ENCODE results near the gene EVA1B. TPM values are rescaled to one million over a fixed set of nuclear protein-coding genes. Genes with fewer than 3 reads are reported as not detected.

Gene EVA1B
- total and polyA plus RNA-seq, 2 of the 13 experiments (the other 11 are each of a cell fraction or from before 2014, with no cell fraction given): 3.9 to 6.6 TPM

DNA sequence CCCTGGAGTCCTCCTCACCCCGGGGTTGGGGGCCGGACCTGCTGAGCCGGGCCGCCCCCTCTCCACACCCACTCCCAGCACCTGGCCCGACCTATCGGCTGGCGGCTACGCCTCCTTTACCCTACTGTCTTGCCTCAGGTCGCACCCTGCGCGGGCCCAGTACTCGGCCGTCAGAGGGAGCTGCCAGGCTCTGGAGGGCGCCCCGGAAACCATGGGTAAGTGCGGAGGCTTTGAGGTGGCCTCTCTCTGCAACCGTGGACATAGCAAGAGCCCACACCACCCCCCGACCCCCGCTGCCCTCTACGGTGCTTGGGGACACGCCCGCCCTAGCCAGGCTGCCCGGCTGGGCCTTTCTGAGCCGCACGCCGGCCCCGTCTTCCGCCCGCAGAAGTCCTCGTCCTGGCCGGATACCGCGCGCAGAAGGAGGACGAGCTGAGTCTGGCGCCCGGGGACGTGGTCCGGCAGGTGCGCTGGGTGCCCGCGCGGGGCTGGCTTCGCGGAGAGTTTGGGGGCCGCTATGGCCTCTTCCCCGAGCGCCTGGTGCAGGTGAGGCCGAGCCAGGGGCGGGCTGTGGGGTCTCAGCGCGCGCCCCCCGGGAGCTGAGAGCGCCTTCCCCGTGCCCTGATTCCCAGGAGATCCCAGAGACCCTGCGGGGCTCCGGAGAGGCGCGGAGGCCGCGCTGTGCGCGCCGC lies 17.1 kb downstream of the EVA1B start, which contains the start of gene SH3D21 (continued):
- TF ChIP-seq, protein P1, sequence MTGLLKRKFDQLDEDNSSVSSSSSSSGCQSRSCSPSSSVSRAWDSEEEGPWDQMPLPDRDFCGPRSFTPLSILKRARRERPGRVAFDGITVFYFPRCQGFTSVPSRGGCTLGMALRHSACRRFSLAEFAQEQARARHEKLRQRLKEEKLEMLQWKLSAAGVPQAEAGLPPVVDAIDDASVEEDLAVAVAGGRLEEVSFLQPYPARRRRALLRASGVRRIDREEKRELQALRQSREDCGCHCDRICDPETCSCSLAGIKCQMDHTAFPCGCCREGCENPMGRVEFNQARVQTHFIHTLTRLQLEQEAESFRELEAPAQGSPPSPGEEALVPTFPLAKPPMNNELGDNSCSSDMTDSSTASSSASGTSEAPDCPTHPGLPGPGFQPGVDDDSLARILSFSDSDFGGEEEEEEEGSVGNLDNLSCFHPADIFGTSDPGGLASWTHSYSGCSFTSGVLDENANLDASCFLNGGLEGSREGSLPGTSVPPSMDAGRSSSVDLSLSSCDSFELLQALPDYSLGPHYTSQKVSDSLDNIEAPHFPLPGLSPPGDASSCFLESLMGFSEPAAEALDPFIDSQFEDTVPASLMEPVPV (CRISPR knock-in tag; IDR thresholded peaks at IDR 0.05): peak; percentile 56; the same call in 1 of the 2 replicates
- TF ChIP-seq NFIC (IDR thresholded peaks at IDR 0.05; ENCODE audit: low read length) (no peak), ZEB1 (IDR thresholded peaks at IDR 0.05; ENCODE audit: insufficient replicate concordance, low read depth) (peak; percentile 44), ZNF253 (CRISPR knock-in tag; IDR thresholded peaks at IDR 0.05; ENCODE audit: borderline replicate concordance) (no peak), ZNF317 (CRISPR knock-in tag; IDR thresholded peaks at IDR 0.05) (no peak), SP4 (CRISPR knock-in tag; IDR thresholded peaks at IDR 0.05) (no peak), ZNF713 (CRISPR knock-in tag; IDR thresholded peaks at IDR 0.05) (no peak), CENPX (CRISPR knock-in tag; IDR thresholded peaks at IDR 0.05) (no peak), ZNF441 (CRISPR knock-in tag; IDR thresholded peaks at IDR 0.05; ENCODE audit: borderline replicate concordance) (no peak), ZFP41 (CRISPR knock-in tag; IDR thresholded peaks at IDR 0.05; ENCODE audit: borderline replicate concordance) (no peak; the same call in 1 of the 2 replicates), HNRNPUL1 (IDR thresholded peaks at IDR 0.05; ENCODE audit: low read depth, low read length) (no peak; the same call in 1 of the 2 replicates), RFXANK (CRISPR knock-in tag; IDR thresholded peaks at IDR 0.05) (0 out of 2 replicates have a peak, but pooled peaks have one; percentile 7)
- TF ChIP-seq, protein P2, sequence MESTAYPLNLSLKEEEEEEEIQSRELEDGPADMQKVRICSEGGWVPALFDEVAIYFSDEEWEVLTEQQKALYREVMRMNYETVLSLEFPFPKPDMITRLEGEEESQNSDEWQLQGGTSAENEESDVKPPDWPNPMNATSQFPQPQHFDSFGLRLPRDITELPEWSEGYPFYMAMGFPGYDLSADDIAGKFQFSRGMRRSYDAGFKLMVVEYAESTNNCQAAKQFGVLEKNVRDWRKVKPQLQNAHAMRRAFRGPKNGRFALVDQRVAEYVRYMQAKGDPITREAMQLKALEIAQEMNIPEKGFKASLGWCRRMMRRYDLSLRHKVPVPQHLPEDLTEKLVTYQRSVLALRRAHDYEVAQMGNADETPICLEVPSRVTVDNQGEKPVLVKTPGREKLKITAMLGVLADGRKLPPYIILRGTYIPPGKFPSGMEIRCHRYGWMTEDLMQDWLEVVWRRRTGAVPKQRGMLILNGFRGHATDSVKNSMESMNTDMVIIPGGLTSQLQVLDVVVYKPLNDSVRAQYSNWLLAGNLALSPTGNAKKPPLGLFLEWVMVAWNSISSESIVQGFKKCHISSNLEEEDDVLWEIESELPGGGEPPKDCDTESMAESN (CRISPR knock-in tag; conservative IDR thresholded peaks at IDR 0.05): no peak
- TF ChIP-seq, protein P3, sequence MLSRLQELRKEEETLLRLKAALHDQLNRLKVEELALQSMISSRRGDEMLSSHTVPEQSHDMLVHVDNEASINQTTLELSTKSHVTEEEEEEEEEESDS (CRISPR knock-in tag; IDR thresholded peaks at IDR 0.05; ENCODE audit: borderline replicate concordance): no peak
- TF ChIP-seq, protein P4, sequence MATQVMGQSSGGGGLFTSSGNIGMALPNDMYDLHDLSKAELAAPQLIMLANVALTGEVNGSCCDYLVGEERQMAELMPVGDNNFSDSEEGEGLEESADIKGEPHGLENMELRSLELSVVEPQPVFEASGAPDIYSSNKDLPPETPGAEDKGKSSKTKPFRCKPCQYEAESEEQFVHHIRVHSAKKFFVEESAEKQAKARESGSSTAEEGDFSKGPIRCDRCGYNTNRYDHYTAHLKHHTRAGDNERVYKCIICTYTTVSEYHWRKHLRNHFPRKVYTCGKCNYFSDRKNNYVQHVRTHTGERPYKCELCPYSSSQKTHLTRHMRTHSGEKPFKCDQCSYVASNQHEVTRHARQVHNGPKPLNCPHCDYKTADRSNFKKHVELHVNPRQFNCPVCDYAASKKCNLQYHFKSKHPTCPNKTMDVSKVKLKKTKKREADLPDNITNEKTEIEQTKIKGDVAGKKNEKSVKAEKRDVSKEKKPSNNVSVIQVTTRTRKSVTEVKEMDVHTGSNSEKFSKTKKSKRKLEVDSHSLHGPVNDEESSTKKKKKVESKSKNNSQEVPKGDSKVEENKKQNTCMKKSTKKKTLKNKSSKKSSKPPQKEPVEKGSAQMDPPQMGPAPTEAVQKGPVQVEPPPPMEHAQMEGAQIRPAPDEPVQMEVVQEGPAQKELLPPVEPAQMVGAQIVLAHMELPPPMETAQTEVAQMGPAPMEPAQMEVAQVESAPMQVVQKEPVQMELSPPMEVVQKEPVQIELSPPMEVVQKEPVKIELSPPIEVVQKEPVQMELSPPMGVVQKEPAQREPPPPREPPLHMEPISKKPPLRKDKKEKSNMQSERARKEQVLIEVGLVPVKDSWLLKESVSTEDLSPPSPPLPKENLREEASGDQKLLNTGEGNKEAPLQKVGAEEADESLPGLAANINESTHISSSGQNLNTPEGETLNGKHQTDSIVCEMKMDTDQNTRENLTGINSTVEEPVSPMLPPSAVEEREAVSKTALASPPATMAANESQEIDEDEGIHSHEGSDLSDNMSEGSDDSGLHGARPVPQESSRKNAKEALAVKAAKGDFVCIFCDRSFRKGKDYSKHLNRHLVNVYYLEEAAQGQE (IDR thresholded peaks at IDR 0.05; ENCODE audit: borderline replicate concordance in 1 of 2, low read depth in 1 of 2, low read length in 2 of 2): no peak
- TF ChIP-seq, protein P5, sequence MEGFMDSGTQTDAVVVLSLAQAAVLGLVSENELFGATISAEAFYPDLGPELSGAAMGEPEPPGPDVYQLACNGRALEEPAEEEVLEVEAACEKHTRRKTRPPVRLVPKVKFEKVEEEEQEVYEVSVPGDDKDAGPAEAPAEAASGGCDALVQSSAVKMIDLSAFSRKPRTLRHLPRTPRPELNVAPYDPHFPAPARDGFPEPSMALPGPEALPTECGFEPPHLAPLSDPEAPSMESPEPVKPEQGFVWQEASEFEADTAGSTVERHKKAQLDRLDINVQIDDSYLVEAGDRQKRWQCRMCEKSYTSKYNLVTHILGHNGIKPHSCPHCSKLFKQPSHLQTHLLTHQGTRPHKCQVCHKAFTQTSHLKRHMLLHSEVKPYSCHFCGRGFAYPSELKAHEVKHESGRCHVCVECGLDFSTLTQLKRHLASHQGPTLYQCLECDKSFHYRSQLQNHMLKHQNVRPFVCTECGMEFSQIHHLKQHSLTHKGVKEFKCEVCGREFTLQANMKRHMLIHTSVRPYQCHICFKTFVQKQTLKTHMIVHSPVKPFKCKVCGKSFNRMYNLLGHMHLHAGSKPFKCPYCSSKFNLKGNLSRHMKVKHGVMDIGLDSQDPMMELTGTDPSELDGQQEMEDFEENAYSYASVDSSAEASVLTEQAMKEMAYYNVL (CRISPR knock-in tag; IDR thresholded peaks at IDR 0.05; ENCODE audit: borderline replicate concordance): no peak; the same call in 1 of the 2 replicates
- TF ChIP-seq, protein P6, sequence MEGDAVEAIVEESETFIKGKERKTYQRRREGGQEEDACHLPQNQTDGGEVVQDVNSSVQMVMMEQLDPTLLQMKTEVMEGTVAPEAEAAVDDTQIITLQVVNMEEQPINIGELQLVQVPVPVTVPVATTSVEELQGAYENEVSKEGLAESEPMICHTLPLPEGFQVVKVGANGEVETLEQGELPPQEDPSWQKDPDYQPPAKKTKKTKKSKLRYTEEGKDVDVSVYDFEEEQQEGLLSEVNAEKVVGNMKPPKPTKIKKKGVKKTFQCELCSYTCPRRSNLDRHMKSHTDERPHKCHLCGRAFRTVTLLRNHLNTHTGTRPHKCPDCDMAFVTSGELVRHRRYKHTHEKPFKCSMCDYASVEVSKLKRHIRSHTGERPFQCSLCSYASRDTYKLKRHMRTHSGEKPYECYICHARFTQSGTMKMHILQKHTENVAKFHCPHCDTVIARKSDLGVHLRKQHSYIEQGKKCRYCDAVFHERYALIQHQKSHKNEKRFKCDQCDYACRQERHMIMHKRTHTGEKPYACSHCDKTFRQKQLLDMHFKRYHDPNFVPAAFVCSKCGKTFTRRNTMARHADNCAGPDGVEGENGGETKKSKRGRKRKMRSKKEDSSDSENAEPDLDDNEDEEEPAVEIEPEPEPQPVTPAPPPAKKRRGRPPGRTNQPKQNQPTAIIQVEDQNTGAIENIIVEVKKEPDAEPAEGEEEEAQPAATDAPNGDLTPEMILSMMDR (CRISPR knock-in tag; IDR thresholded peaks at IDR 0.05): peak; percentile 73
